Left ventricle myocardium inferior (tissue), 1 donor: ENCODE results near the gene DEPDC5. TPM values are rescaled to one million over a fixed set of nuclear protein-coding genes. Genes with fewer than 3 reads are reported as not detected.

Source experiments
- DNase-seq: peaks from one replicate; pipeline ENCODE4 v3.0.0-alpha.2; 2020
- H3K27ac ChIP-seq: fragments of 200-600 bp; replicated peaks from 2 replicates; pipeline ENCODE4 v1.8.0; 2021
- H3K27me3 ChIP-seq: fragments of 200-600 bp; 2 replicates; pipeline ENCODE4 v1.8.0; 2021; ENCODE audit warnings: low read depth
- H3K36me3 ChIP-seq: fragments of 200-600 bp; 2 replicates; pipeline ENCODE4 v1.8.0; 2021
- H3K4me1 ChIP-seq: fragments of 200-600 bp; 2 replicates; pipeline ENCODE4 v1.8.0; 2021
- H3K4me3 ChIP-seq: fragments of 200-600 bp; 2 replicates; pipeline ENCODE4 v1.8.0; 2021; ENCODE audit warnings: mild to moderate bottlenecking, moderate library complexity
- H3K9me3 ChIP-seq: fragments of 200-600 bp; replicated peaks from 2 replicates; pipeline ENCODE4 v1.8.0; 2021
- intact Hi-C: fragments of 100-400 bp; cut with micrococcal nuclease; formaldehyde crosslinking; loops from one replicate; pipeline ENCODE4 v1.11.0; 2022
- total RNA-seq: library from RNA; stranded (reverse); fragmentation: NEBNext Ultra II Directional; extraction: Animal tissue kit (Norgen Biotek cat#: 25700); gene quantifications from one replicate; pipeline ENCODE4 v1.2.1, GENCODE V29; 2021
- TF ChIP-seq, protein P1 (sequence below): fragments of 200-600 bp; IDR thresholded peaks from 2 replicates; pipeline ENCODE4 v1.8.0; 2021; ENCODE audit warnings: antibody characterized with exemption, mild to moderate bottlenecking, borderline replicate concordance
- donor health status: DM: no; HTN: yes; CAD: no; lungs with severe emphysema.

Gene DEPDC5
- total RNA-seq, 1 donor from 2014 or later = 11.4 TPM

DNA sequence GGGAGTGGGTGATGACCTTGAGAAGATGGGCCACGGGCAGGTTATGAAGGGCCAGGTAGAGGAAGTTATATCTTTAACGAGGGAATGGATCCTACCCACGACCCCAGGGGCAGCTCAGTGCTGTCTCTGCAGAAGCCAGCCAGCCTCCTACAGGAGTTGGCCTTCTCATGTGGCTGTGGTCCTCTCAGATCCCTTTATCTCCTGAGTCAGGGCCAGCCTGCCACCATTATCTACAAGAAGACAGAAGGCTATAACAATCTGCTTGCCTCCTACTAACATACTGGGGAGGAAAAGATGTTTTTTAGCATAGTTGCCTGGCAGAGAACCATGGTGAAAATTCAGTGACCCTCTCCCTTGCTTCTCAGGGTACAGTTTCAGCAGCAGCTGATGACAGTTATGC is 183.5 kb downstream of the DEPDC5 start:
- TF ChIP-seq, protein P1, sequence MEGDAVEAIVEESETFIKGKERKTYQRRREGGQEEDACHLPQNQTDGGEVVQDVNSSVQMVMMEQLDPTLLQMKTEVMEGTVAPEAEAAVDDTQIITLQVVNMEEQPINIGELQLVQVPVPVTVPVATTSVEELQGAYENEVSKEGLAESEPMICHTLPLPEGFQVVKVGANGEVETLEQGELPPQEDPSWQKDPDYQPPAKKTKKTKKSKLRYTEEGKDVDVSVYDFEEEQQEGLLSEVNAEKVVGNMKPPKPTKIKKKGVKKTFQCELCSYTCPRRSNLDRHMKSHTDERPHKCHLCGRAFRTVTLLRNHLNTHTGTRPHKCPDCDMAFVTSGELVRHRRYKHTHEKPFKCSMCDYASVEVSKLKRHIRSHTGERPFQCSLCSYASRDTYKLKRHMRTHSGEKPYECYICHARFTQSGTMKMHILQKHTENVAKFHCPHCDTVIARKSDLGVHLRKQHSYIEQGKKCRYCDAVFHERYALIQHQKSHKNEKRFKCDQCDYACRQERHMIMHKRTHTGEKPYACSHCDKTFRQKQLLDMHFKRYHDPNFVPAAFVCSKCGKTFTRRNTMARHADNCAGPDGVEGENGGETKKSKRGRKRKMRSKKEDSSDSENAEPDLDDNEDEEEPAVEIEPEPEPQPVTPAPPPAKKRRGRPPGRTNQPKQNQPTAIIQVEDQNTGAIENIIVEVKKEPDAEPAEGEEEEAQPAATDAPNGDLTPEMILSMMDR = no peak
- no peaks in the 10 kb centered on the region for H3K27me3 ChIP-seq
- DNase-seq = no peak
- no peaks in the 10 kb centered on the region for H3K9me3 ChIP-seq
- H3K27ac ChIP-seq = no peak overlapping the region
- no peak overlapping the region for H3K4me3 ChIP-seq
- H3K4me1 ChIP-seq = peaks cover 17% of the 10 kb centered on the region
- H3K36me3 ChIP-seq = no peaks in the 10 kb centered on the region
- intact Hi-C loops = no loop called here

DNA sequence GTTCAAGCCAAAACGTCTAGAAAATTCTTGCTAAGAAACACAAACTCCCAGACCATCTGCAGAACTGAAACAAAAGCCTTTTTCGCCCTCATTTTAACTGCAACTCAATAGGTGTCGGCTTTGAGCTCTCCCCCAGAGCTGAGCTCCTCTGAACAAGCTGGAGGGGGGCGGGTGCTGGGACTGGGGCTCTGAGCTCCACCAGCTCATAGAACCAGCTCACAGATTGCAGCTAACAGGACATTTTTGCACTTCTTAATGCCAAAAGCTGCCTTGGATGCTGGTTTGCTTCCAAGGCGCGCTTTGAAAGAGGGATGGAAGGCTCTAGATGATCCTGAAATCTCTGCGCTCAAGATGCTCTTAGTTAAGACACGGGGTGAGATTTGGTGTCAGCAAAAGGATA is 184.5 kb downstream of the DEPDC5 start:
- TF ChIP-seq, protein P1 = no peak
- Histone ChIP-seq H3K27me3 (no peaks in the 10 kb centered on the region), H3K36me3 (no peaks in the 10 kb centered on the region), H3K27ac (no peak overlapping the region), H3K4me1 (peaks cover 8% of the 10 kb centered on the region), H3K4me3 (no peak overlapping the region), H3K9me3 (no peaks in the 10 kb centered on the region)
- intact Hi-C loops = no loop called here
- DNase-seq = no peak

DNA sequence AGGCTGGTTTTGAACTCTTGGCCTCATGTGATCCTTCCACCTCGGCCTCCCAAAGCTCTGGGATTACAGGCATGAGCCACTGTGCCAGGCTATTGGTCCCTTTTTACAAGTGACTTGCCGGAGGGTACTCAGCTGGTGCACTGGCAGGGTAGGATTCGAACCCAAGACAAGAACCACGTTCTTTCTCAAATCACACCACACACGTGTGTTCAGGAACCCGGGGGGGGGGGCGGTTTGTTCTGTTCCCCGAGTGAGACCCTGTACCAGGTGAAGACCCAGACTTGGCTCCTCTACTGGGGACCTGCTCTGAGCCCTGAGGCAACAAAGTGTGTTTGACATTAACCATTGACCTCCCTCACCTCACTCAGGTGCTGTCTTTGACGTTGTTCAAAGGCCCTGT is 186.7 kb downstream of the DEPDC5 start:
- Histone ChIP-seq H3K36me3 (no peaks in the 10 kb centered on the region), H3K4me3 (no peak overlapping the region), H3K27me3 (no peaks in the 10 kb centered on the region), H3K9me3 (no peaks in the 10 kb centered on the region), H3K27ac (no peak overlapping the region), H3K4me1 (peaks cover 22% of the 10 kb centered on the region)
- DNase-seq = no peak
- intact Hi-C loops = no loop called here
- TF ChIP-seq, protein P1 = no peak

DNA sequence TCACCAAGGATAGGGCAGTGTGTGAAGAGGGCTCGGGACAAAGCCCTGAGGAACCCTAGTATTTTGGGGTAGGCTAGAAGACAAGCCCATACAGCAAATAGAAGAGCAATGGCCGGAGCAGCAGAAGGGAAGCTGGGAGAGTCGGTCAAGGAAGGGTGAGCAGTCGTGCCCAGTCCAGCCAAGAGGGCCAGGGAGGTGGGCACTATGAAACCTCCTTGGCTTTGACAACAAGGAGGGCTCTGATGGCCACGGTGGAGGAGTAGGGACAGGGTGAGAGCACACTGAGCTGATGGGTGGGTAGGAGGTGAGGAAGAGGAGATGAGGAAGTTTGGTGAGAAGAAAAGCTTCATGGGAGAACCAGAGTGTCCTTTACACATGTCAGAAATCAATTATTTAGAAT is 188.3 kb downstream of the DEPDC5 start:
- intact Hi-C loops = no loop called here
- Histone ChIP-seq H3K36me3 (no peaks in the 10 kb centered on the region), H3K27me3 (no peaks in the 10 kb centered on the region), H3K9me3 (no peaks in the 10 kb centered on the region), H3K27ac (no peak overlapping the region), H3K4me3 (no peak overlapping the region), H3K4me1 (peaks cover 31% of the 10 kb centered on the region)
- TF ChIP-seq, protein P1 = no peak
- DNase-seq = no peak

DNA sequence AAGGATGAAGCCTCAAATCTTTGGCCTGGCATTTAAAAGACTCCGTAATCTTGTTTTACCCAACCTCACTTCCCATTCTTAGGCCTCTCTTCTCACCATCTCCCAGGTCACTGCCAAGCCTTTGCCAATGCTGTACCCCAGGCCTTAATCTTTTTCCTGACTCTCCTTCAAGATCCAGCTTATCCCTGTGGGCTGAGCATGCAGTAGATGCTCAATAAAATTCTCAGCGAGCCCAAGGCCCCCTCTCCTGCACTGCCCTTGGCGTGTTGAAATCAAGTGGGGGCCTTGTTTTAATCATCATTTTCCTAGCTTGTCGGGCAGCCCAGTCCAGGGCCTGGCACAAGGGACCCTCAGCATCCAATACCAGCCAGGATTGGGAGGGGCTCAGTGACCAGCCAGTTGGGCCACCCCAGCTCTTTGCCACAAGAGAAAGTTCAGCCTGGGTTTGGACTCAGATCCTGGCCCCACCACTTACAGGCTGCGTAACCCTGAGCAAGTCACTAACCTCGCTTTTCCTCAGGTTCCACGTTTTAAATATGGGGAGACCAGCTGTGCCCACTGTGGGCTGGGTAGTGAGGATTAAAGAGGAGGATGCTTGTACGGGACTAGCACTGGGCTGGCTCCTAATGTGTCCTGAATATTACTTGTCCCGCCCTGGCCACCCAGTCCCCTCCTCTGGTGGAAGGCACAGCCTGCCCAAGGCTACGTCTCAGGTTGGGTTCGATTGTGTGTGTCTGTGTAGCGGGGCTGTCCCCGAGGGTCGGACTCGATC is 189.6 kb downstream of the DEPDC5 start:
- Histone ChIP-seq H3K4me1 (peaks cover 41% of the 10 kb centered on the region), H3K36me3 (peaks cover 4% of the 10 kb centered on the region), H3K4me3 (peak overlapping the region; percentile 94), H3K9me3 (no peaks in the 10 kb centered on the region), H3K27me3 (no peaks in the 10 kb centered on the region), H3K27ac (peak overlapping the region; percentile 100)
- TF ChIP-seq, protein P1 = no peak
- DNase-seq = no peak
- intact Hi-C loops = no loop called here
